GM12878 (cell line): Measurements from ENCODE around the gene ABCB7.

ENCODE experiments used
- EZH2 ChIP-seq: IDR thresholded peaks from 2 replicates; pipeline ENCODE4 v1.6.1; 2012; ENCODE audit warnings: low read depth, mild to moderate bottlenecking, control low read depth, inconsistent platforms, low read length, borderline replicate concordance; ENCODE audit not compliant: control insufficient read depth
- POLR2AphosphoS5 ChIP-seq: IDR thresholded peaks from 2 replicates; pipeline ENCODE4 v1.6.1; 2011; ENCODE audit warnings: mild to moderate bottlenecking, low read length, inconsistent platforms
- TF ChIP-seq, protein P1 (sequence below), 3 experiments: IDR thresholded peaks in 2 of 3; conservative IDR thresholded peaks in 1 of 3; 2 replicates each; pipeline ENCODE4 v1.5.1; 2011; ENCODE audit warnings: low read depth in 3 of 3, low read length in 3 of 3, mild to moderate bottlenecking in 3 of 3, control low read depth in 2 of 3, moderate library complexity in 2 of 3, inconsistent platforms in 1 of 3, mixed read lengths in 1 of 3; ENCODE audit not compliant: control insufficient read depth in 2 of 3, insufficient read depth in 1 of 3; ENCODE audit errors: extremely low read depth in 1 of 3

- TF ChIP-seq, protein P1, sequence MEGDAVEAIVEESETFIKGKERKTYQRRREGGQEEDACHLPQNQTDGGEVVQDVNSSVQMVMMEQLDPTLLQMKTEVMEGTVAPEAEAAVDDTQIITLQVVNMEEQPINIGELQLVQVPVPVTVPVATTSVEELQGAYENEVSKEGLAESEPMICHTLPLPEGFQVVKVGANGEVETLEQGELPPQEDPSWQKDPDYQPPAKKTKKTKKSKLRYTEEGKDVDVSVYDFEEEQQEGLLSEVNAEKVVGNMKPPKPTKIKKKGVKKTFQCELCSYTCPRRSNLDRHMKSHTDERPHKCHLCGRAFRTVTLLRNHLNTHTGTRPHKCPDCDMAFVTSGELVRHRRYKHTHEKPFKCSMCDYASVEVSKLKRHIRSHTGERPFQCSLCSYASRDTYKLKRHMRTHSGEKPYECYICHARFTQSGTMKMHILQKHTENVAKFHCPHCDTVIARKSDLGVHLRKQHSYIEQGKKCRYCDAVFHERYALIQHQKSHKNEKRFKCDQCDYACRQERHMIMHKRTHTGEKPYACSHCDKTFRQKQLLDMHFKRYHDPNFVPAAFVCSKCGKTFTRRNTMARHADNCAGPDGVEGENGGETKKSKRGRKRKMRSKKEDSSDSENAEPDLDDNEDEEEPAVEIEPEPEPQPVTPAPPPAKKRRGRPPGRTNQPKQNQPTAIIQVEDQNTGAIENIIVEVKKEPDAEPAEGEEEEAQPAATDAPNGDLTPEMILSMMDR (IDR thresholded peaks at IDR 0.05 in 2 of 3, conservative IDR thresholded peaks at IDR 0.05 in 1 of 3; ENCODE audit: control insufficient read depth in 2 of 3, extremely low read depth in 1 of 3, insufficient read depth in 1 of 3, low read depth in 3 of 3, low read length in 3 of 3): no peak
- no peak for TF ChIP-seq EZH2
- TF ChIP-seq POLR2AphosphoS5: no peak
Observed at GRCh38 chrX:75181721-75182120, 25.6 kb upstream of the ABCB7 start.
